ENCODE results near the gene WDR62. TPM values are rescaled to one million over a fixed set of nuclear protein-coding genes. Genes with fewer than 3 reads are reported as not detected.

WDR62 gene
- polyA plus RNA-seq, 1 donor from 2014 or later: 0.35 TPM

DNA sequence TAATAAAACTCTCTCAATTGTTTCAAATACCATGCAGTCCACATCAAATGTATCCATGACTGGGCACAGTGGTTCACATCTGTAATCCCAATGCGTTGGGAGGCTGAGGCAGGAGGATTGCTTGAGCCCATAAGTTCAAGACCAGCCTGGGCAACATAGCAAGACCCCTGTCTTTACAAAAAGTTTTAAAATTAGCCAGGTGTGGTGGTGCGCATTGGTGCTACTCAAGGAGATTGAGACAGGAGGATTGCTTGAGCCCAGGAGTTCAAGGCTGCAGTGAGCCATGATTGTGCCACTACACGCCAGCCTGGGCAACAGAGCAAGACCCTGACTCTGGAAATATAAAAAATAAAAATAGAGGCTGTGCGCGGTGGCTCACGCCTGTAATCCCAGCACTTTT lies 27.0 kb upstream of the WDR62 start:
- no peak overlapping the region for H3K4me3 ChIP-seq (ENCODE audit: low read length)
- no peaks in the 10 kb centered on the region for H4K20me1 ChIP-seq (ENCODE audit: insufficient read depth)
- H3K27ac ChIP-seq (ENCODE audit: low read length): no peak overlapping the region
- H2AFZ ChIP-seq (ENCODE audit: low read depth, low read length): no peak overlapping the region
- no peak for TF ChIP-seq RAD21 (conservative IDR thresholded peaks at IDR 0.05)
- no peak for TF ChIP-seq POLR2AphosphoS5 (IDR thresholded peaks at IDR 0.05)
- no peak for TF ChIP-seq EZH2 (IDR thresholded peaks at IDR 0.05; ENCODE audit: borderline replicate concordance, insufficient read depth, low read length, poor library complexity, severe bottlenecking)
- TF ChIP-seq, protein P1, sequence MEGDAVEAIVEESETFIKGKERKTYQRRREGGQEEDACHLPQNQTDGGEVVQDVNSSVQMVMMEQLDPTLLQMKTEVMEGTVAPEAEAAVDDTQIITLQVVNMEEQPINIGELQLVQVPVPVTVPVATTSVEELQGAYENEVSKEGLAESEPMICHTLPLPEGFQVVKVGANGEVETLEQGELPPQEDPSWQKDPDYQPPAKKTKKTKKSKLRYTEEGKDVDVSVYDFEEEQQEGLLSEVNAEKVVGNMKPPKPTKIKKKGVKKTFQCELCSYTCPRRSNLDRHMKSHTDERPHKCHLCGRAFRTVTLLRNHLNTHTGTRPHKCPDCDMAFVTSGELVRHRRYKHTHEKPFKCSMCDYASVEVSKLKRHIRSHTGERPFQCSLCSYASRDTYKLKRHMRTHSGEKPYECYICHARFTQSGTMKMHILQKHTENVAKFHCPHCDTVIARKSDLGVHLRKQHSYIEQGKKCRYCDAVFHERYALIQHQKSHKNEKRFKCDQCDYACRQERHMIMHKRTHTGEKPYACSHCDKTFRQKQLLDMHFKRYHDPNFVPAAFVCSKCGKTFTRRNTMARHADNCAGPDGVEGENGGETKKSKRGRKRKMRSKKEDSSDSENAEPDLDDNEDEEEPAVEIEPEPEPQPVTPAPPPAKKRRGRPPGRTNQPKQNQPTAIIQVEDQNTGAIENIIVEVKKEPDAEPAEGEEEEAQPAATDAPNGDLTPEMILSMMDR (IDR thresholded peaks at IDR 0.05; ENCODE audit: poor library complexity, severe bottlenecking): no peak
- no peak for TF ChIP-seq TAF1 (IDR thresholded peaks at IDR 0.05; ENCODE audit: low read depth)
- TF ChIP-seq EP300 (conservative IDR thresholded peaks at IDR 0.05; ENCODE audit: poor library complexity, severe bottlenecking): no peak
- TF ChIP-seq SMC3 (conservative IDR thresholded peaks at IDR 0.05; ENCODE audit: poor library complexity): no peak
- no peak for TF ChIP-seq REST (IDR thresholded peaks at IDR 0.05; ENCODE audit: borderline replicate concordance)
- no peak for TF ChIP-seq MXI1 (conservative IDR thresholded peaks at IDR 0.05; ENCODE audit: poor library complexity, severe bottlenecking)
- H3K79me2 ChIP-seq (replicated peaks; ENCODE audit: insufficient read depth, low read length): peaks cover 20% of the 10 kb centered on the region
- H3K4me2 ChIP-seq (ENCODE audit: low read length): no peak overlapping the region
- H3K27me3 ChIP-seq (ENCODE audit: insufficient read depth, low read depth, low read length): no peaks in the 10 kb centered on the region
- no peaks in the 10 kb centered on the region for H3F3A ChIP-seq (ENCODE audit: insufficient read depth, low read length, poor library complexity, severe bottlenecking)
- H3K9me3 ChIP-seq (ENCODE audit: low read length): no peaks in the 10 kb centered on the region
- H3K9ac ChIP-seq (ENCODE audit: low read length): no peak overlapping the region
- no peaks in the 10 kb centered on the region for H3K36me3 ChIP-seq (ENCODE audit: insufficient read depth, low read length)
- no peaks in the 10 kb centered on the region for H3K9me2 ChIP-seq (ENCODE audit: insufficient read depth, low read length)

GRCh38 chr19:36028313-36029041 lies 26.2 kb upstream of the WDR62 start:
- no peaks in the 10 kb centered on the region for H3K36me3 ChIP-seq (ENCODE audit: insufficient read depth, low read length)
- no peak overlapping the region for H2AFZ ChIP-seq (ENCODE audit: low read depth, low read length)
- H3K79me2 ChIP-seq (replicated peaks; ENCODE audit: insufficient read depth, low read length): peaks cover 25% of the 10 kb centered on the region
- H3K9ac ChIP-seq (ENCODE audit: low read length): no peak overlapping the region
- TF ChIP-seq MXI1 (conservative IDR thresholded peaks at IDR 0.05; ENCODE audit: poor library complexity, severe bottlenecking) (no peak), POLR2AphosphoS5 (IDR thresholded peaks at IDR 0.05) (no peak), SMC3 (conservative IDR thresholded peaks at IDR 0.05; ENCODE audit: poor library complexity) (no peak), RAD21 (conservative IDR thresholded peaks at IDR 0.05) (no peak), EZH2 (IDR thresholded peaks at IDR 0.05; ENCODE audit: borderline replicate concordance, insufficient read depth, low read length, poor library complexity, severe bottlenecking) (no peak), REST (IDR thresholded peaks at IDR 0.05; ENCODE audit: borderline replicate concordance) (no peak), TAF1 (IDR thresholded peaks at IDR 0.05; ENCODE audit: low read depth) (no peak), EP300 (conservative IDR thresholded peaks at IDR 0.05; ENCODE audit: poor library complexity, severe bottlenecking) (no peak)
- TF ChIP-seq, protein P1 (IDR thresholded peaks at IDR 0.05; ENCODE audit: poor library complexity, severe bottlenecking): no peak
- H3K4me3 ChIP-seq (ENCODE audit: low read length): no peak overlapping the region
- no peaks in the 10 kb centered on the region for H3K9me2 ChIP-seq (ENCODE audit: insufficient read depth, low read length)
- no peaks in the 10 kb centered on the region for H4K20me1 ChIP-seq (ENCODE audit: insufficient read depth)
- H3K27me3 ChIP-seq (ENCODE audit: insufficient read depth, low read depth, low read length): no peaks in the 10 kb centered on the region
- H3K9me3 ChIP-seq (ENCODE audit: low read length): no peaks in the 10 kb centered on the region
- H3F3A ChIP-seq (ENCODE audit: insufficient read depth, low read length, poor library complexity, severe bottlenecking): no peaks in the 10 kb centered on the region
- no peak overlapping the region for H3K27ac ChIP-seq (ENCODE audit: low read length)
- H3K4me2 ChIP-seq (ENCODE audit: low read length): no peak overlapping the region

All from neural cell (in vitro differentiated cells).